Activated B cell treated with CpG ODN at 0.5 μM for 24 hours (primary cell): ENCODE data around the gene SOBP. TPM values are rescaled to one million over a fixed set of nuclear protein-coding genes. Genes with fewer than 3 reads are reported as not detected.

Experiments
- ATAC-seq: fragments of 200-7000 bp; cut with Tn5 transposase; one replicate; pipeline ENCODE4 v1.10.0; 2021; ENCODE audit warnings: low read depth, mild to moderate bottlenecking, moderate library complexity
- CTCF ChIA-PET: fragments of 350-600 bp; sonication (Branson Sonifier 250); formaldehyde crosslinking; loops from one replicate; lab custom pipeline; 2021; ENCODE audit warnings: antibody characterized with exemption; lab: Charles Lee
- POLR2A ChIA-PET: fragments of 350-600 bp; sonication (Branson Sonifier 250); formaldehyde crosslinking; loops from one replicate; lab custom pipeline; 2021; ENCODE audit warnings: antibody characterized with exemption; lab: Charles Lee
- DNase-seq: peaks from one replicate; pipeline ENCODE4 v3.0.0; 2022
- H3K27ac Mint-ChIP-seq: one replicate; pipeline ENCODE4 v1.8.0; 2020; ENCODE audit warnings: mixed read lengths
- H3K27me3 Mint-ChIP-seq: one replicate; pipeline ENCODE4 v1.8.0; 2021; ENCODE audit warnings: mixed read lengths
- H3K36me3 Mint-ChIP-seq: one replicate; pipeline ENCODE4 v1.8.0; 2021; ENCODE audit warnings: low read depth, mixed read lengths
- H3K4me1 Mint-ChIP-seq: one replicate; pipeline ENCODE4 v1.8.0; 2021; ENCODE audit warnings: mixed read lengths
- H3K4me3 Mint-ChIP-seq: one replicate; pipeline ENCODE4 v1.8.0; 2020; ENCODE audit warnings: mild to moderate bottlenecking, mixed read lengths
- H3K9me3 Mint-ChIP-seq: one replicate; pipeline ENCODE4 v1.8.0; 2020; ENCODE audit warnings: mixed read lengths
- CTCF ChIP-seq: fragments of 200-600 bp; IDR thresholded peaks from one replicate; pipeline ENCODE4 v1.8.0; 2022; ENCODE audit warnings: antibody characterized with exemption, mild to moderate bottlenecking
- intact Hi-C: fragments of 100-400 bp; cut with micrococcal nuclease; formaldehyde crosslinking; loops from one replicate; pipeline ENCODE4 v1.15.1; 2024
- total RNA-seq: library from RNA; stranded (reverse); gene quantifications from 2 replicates; pipeline ENCODE4 v1.2.3, GENCODE V29; 2022

The SOBP gene
- total RNA-seq, 1 donor from 2014 or later = 1.1 TPM

DNA sequence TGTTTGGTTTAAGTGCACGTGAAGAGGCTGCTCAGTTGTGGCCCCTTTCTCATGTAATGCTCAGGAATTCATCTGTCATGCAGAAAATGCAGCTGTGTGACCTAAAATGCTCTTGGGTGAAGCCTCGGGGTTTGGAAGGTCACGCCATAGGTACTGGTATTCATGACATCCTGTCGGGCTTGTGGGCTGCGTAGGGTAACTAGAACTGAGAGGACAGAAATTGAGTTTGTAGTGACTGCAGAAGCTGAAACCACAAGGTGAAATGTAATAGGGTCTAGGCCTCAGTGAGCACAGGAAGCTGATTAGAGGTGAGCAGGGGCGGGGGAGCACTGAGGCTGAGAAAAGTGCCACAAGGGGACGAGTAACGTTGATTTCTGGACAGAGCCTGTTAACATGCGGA lies 128.8 kb downstream of the SOBP start:
- CTCF ChIA-PET = no interaction called here
- TF ChIP-seq CTCF = no peak
- H3K9me3 Mint-ChIP-seq = no peaks in the 10 kb centered on the region
- no peaks in the 10 kb centered on the region for H3K36me3 Mint-ChIP-seq
- POLR2A ChIA-PET = interaction anchor here (0.5 to 1.4 kb wide), 2 partner anchors 129 to 159 kb away, joined by 3 to 5 read pairs; partner anchors contain the start of genes PDSS2 and SOBP
- no peaks in the 10 kb centered on the region for H3K27me3 Mint-ChIP-seq
- H3K4me3 Mint-ChIP-seq = no peak overlapping the region
- DNase-seq (no peak), ATAC-seq (peak; percentile 94)
- intact Hi-C loops = loop anchor here (1.0 to 2.0 kb wide), 2 partner anchors 24 to 39 kb away; no protein-coding TSS in a partner anchor
- peaks cover 38% of the 10 kb centered on the region for H3K4me1 Mint-ChIP-seq
- no peak overlapping the region for H3K27ac Mint-ChIP-seq

GRCh38 chr6:107620732-107621131 lies 130.8 kb downstream of the SOBP start:
- Mint-ChIP-seq H3K9me3 (no peaks in the 10 kb centered on the region), H3K4me3 (no peak overlapping the region), H3K27ac (no peak overlapping the region), H3K36me3 (no peaks in the 10 kb centered on the region), H3K4me1 (peaks cover 35% of the 10 kb centered on the region), H3K27me3 (no peaks in the 10 kb centered on the region)
- ChIA-PET POLR2A (no interaction called here), CTCF (interaction anchor here (1.0 kb wide), 1 partner anchor 9 kb away, joined by 3 read pairs; no protein-coding TSS in a partner anchor)
- DNase-seq (no peak), ATAC-seq (no peak)
- intact Hi-C loops = no loop called here
- no peak for TF ChIP-seq CTCF

DNA sequence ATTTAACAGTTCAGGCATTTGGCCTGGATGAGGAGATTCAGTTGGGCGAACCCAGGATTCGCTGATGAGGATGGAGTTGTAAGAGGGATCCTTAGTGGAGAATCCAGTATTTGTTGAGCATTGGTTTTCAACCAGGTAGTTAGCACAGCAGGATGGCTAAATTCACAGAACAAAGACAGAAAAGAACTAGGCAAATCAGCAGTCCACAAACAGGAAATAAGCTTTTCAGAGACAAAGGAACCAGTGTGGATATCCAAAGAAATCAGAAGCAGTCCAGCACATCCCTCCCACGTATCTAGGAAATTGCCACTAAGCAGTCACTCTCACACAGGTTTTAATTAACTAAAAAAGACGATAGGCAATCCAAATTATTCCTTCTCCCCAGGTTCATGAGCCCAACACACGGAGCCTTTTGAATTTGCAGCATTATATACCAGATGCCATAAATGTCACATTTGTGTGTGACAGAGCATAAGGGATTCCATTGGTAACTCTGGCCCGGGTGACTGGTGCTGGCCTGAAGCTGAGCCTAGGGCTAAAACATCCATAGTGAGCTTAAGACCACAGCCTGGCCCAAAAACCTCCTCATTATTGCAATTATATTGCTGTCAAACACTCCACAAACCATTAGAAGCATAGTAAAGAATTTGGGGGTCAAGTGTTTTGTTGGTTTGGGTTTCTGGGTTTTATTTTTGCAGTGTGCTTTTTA lies 131.5 kb downstream of the SOBP start:
- ATAC-seq (no peak), DNase-seq (no peak)
- intact Hi-C loops = no loop called here
- Mint-ChIP-seq H3K27me3 (no peaks in the 10 kb centered on the region), H3K9me3 (no peaks in the 10 kb centered on the region), H3K27ac (no peak overlapping the region), H3K4me1 (peaks cover 33% of the 10 kb centered on the region), H3K4me3 (no peak overlapping the region), H3K36me3 (no peaks in the 10 kb centered on the region)
- no peak for TF ChIP-seq CTCF
- ChIA-PET POLR2A (no interaction called here), CTCF (interaction anchor here (0.8 to 1.0 kb wide), 2 partner anchors 10 to 36 kb away, joined by 3 read pairs; no protein-coding TSS in a partner anchor)

DNA sequence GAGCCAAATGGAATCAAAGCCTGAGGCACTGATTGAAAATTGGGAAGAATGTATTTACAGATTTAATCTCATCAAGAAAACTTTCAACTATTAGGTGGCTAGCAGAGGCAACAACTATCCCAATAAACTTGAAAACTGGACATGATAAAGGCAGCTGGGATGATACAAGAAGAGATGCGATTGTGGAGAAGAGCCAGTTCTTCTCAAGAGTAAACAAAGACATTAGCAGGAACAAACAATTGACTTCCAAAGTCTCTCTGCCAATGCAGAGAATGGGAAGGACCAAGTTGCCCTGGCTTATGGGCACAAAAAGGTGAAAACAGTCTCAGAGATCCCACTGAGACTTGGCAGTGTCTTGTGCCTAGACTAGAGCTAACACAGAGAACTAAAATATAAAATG lies 132.4 kb downstream of the SOBP start:
- Mint-ChIP-seq H3K4me3 (no peak overlapping the region), H3K27me3 (no peaks in the 10 kb centered on the region), H3K9me3 (no peaks in the 10 kb centered on the region), H3K4me1 (peaks cover 33% of the 10 kb centered on the region), H3K36me3 (no peaks in the 10 kb centered on the region), H3K27ac (no peak overlapping the region)
- intact Hi-C loops = no loop called here
- DNase-seq (no peak), ATAC-seq (no peak)
- ChIA-PET POLR2A (no interaction called here), CTCF (interaction anchor here (0.8 kb wide), 1 partner anchor 35 kb away, joined by 3 read pairs; no protein-coding TSS in a partner anchor)
- no peak for TF ChIP-seq CTCF

- H3K9me3 Mint-ChIP-seq = no peaks in the 10 kb centered on the region
- intact Hi-C loops = no loop called here
- H3K36me3 Mint-ChIP-seq = no peaks in the 10 kb centered on the region
- POLR2A ChIA-PET = no interaction called here
- no peak overlapping the region for H3K27ac Mint-ChIP-seq
- H3K4me3 Mint-ChIP-seq = no peak overlapping the region
- ATAC-seq (no peak), DNase-seq (no peak)
- CTCF ChIA-PET = no interaction called here
- no peaks in the 10 kb centered on the region for H3K27me3 Mint-ChIP-seq
- H3K4me1 Mint-ChIP-seq = peaks cover 20% of the 10 kb centered on the region
- no peak for TF ChIP-seq CTCF
These were observed 134.1 kb downstream of the SOBP start for GRCh38 chr6:107624050-107624449.
